GM21423 (cell line): ENCODE results near the gene GPRC5D.

Experiments used
- ATAC-seq: cut with Tn5 transposase; IDR thresholded peaks from one replicate; pipeline ENCODE4 v1.9.1; 2021; ENCODE audit warnings: mild to moderate bottlenecking, moderate library complexity; ENCODE audit not compliant: unreplicated experiment

GPRC5D gene

GRCh38 chr12:12979731-12980259, 27.8 kb upstream of the GPRC5D start:
- ATAC-seq = no peak

- no peak for ATAC-seq
These were observed 27.2 kb upstream of the GPRC5D start for GRCh38 chr12:12979126-12979525.

GRCh38 chr12:12977231-12977630, 25.3 kb upstream of the GPRC5D start:
- ATAC-seq = no peak

- no peak for ATAC-seq
These were observed 24.4 kb upstream of the GPRC5D start for GRCh38 chr12:12976366-12976765.

- ATAC-seq = no peak
These were observed 23.5 kb upstream of the GPRC5D start for GRCh38 chr12:12975322-12976077.

- ATAC-seq = no peak
These were observed 22.2 kb upstream of the GPRC5D start for GRCh38 chr12:12974211-12974610.

- no peak for ATAC-seq
These were observed 21.0 kb upstream of the GPRC5D start for GRCh38 chr12:12973019-12973418.

- no peak for ATAC-seq
These were observed 13.9 kb upstream of the GPRC5D start for GRCh38 chr12:12965836-12966235.

GRCh38 chr12:12964255-12964654, 12.3 kb upstream of the GPRC5D start:
- ATAC-seq = no peak

- no peak for ATAC-seq
These were observed 8.8 kb upstream of the GPRC5D start for GRCh38 chr12:12960639-12961209.

- ATAC-seq = no peak
These were observed 6.9 kb upstream of the GPRC5D start for GRCh38 chr12:12958886-12959285.

- ATAC-seq = no peak
These were observed 3.1 kb upstream of the GPRC5D start for GRCh38 chr12:12954878-12955625.

GRCh38 chr12:12954356-12954755, 2.4 kb upstream of the GPRC5D start:
- ATAC-seq = no peak

GRCh38 chr12:12951504-12951903, 466 bp downstream of the GPRC5D start:
- ATAC-seq = no peak

- ATAC-seq = no peak
These were observed 4.1 kb downstream of the GPRC5D start for GRCh38 chr12:12947902-12948301.

- no peak for ATAC-seq
These were observed 5.1 kb downstream of the GPRC5D start for GRCh38 chr12:12946686-12947355.

- ATAC-seq = no peak
These were observed 6.4 kb downstream of the GPRC5D start for GRCh38 chr12:12945591-12945990.

- ATAC-seq = no peak
These were observed 8.2 kb downstream of the GPRC5D start for GRCh38 chr12:12943586-12944260.

- no peak for ATAC-seq
These were observed 10.3 kb downstream of the GPRC5D start for GRCh38 chr12:12941450-12942350.

- no peak for ATAC-seq
These were observed 12.1 kb downstream of the GPRC5D start for GRCh38 chr12:12939888-12940287.
